Measurements from ENCODE around the gene SLMAP.
A peak's percentile ranks its signal among the peaks of the same experiment; 100 is the strongest.

Gene SLMAP

GRCh38 chr3:57900786-57901185, 144.7 kb downstream of the SLMAP start:
- H3K18ac ChIP-seq (ENCODE audit: low read depth in 1 of 2, low read length in 2 of 2) = no peak overlapping the region
- no peak overlapping the region for H4K91ac ChIP-seq (ENCODE audit: low read length)
- no peak for DNase-seq
- H3K23ac ChIP-seq (ENCODE audit: low read length in 2 of 2) = no peak overlapping the region
- H2BK120ac ChIP-seq (ENCODE audit: low read depth, low read length) = no peak overlapping the region
- WGBS = 99% methylated on average over 2 of the region's 2 CpGs
- H2AFZ ChIP-seq (ENCODE audit: low read depth, low read length) = no peak overlapping the region
- H3K9ac ChIP-seq (ENCODE audit: low read length) = no peak overlapping the region
- H2BK5ac ChIP-seq (ENCODE audit: low read depth, low read length, poor library complexity, severe bottlenecking) = no peak overlapping the region
- peaks cover 2 to 32% of the 10 kb centered on the region in 2 experiments for H3K36me3 ChIP-seq (ENCODE audit: control insufficient read depth in 1 of 2, insufficient read depth in 2 of 2, low read depth in 1 of 2, low read length in 2 of 2)
- no peaks in the 10 kb centered on the region for H3K27me3 ChIP-seq (ENCODE audit: control insufficient read depth in 1 of 2, insufficient read depth in 1 of 2, low read length in 2 of 2)
- no peak overlapping the region for H3K27ac ChIP-seq (ENCODE audit: low read length, poor library complexity, severe bottlenecking)
- H3K4me1 ChIP-seq (ENCODE audit: control insufficient read depth, insufficient read depth, low read depth, low read length) = no peaks in the 10 kb centered on the region
- no peak overlapping the region for H3K14ac ChIP-seq (ENCODE audit: low read length in 2 of 2)
- no peak overlapping the region for H3K4me2 ChIP-seq (ENCODE audit: low read length, poor library complexity, severe bottlenecking)
- H3K79me1 ChIP-seq (replicated peaks; ENCODE audit: low read length, poor library complexity, severe bottlenecking) = no peaks in the 10 kb centered on the region
- H3K4me3 ChIP-seq (ENCODE audit: insufficient read depth in 1 of 2, low read depth in 1 of 2, low read length in 2 of 2) = no peak overlapping the region
- H3K9me3 ChIP-seq (ENCODE audit: control insufficient read depth, low read length) = no peaks in the 10 kb centered on the region
- no peak overlapping the region for H2AK5ac ChIP-seq (ENCODE audit: low read length, severe bottlenecking)
- H2BK12ac ChIP-seq (ENCODE audit: low read length in 2 of 2) = no peak overlapping the region
- H2BK15ac ChIP-seq (ENCODE audit: low read depth, poor library complexity, severe bottlenecking) = no peak overlapping the region
- H4K8ac ChIP-seq (ENCODE audit: low read length) = no peak overlapping the region
- no peak overlapping the region for H3K4ac ChIP-seq (ENCODE audit: low read depth in 1 of 2, low read length in 2 of 2)

GRCh38 chr3:57903124-57903890, 147.2 kb downstream of the SLMAP start:
- H3K27ac ChIP-seq (ENCODE audit: low read length, poor library complexity, severe bottlenecking) = no peak overlapping the region
- no peak for DNase-seq
- no peak overlapping the region for H3K23ac ChIP-seq (ENCODE audit: low read length in 2 of 2)
- no peaks in the 10 kb centered on the region for H3K9me3 ChIP-seq (ENCODE audit: control insufficient read depth, low read length)
- no peak overlapping the region for H3K14ac ChIP-seq (ENCODE audit: low read length in 2 of 2)
- H3K18ac ChIP-seq (ENCODE audit: low read depth in 1 of 2, low read length in 2 of 2) = no peak overlapping the region
- H4K8ac ChIP-seq (ENCODE audit: low read length) = no peak overlapping the region
- no peak overlapping the region for H2BK5ac ChIP-seq (ENCODE audit: low read depth, low read length, poor library complexity, severe bottlenecking)
- no peak overlapping the region for H3K4ac ChIP-seq (ENCODE audit: low read depth in 1 of 2, low read length in 2 of 2)
- no peaks in the 10 kb centered on the region for H3K79me1 ChIP-seq (replicated peaks; ENCODE audit: low read length, poor library complexity, severe bottlenecking)
- no peak overlapping the region for H2BK120ac ChIP-seq (ENCODE audit: low read depth, low read length)
- H2BK12ac ChIP-seq (ENCODE audit: low read length in 2 of 2) = no peak overlapping the region
- H3K4me3 ChIP-seq (ENCODE audit: insufficient read depth in 1 of 2, low read depth in 1 of 2, low read length in 2 of 2) = no peak overlapping the region
- no peak overlapping the region for H2BK15ac ChIP-seq (ENCODE audit: low read depth, poor library complexity, severe bottlenecking)
- H2AFZ ChIP-seq (ENCODE audit: low read depth, low read length) = no peak overlapping the region
- WGBS = 94% methylated on average over 2 of the region's 3 CpGs
- no peak overlapping the region for H3K4me2 ChIP-seq (ENCODE audit: low read length, poor library complexity, severe bottlenecking)
- H3K4me1 ChIP-seq (ENCODE audit: control insufficient read depth, insufficient read depth, low read depth, low read length) = no peaks in the 10 kb centered on the region
- H3K36me3 ChIP-seq (ENCODE audit: control insufficient read depth in 1 of 2, insufficient read depth in 2 of 2, low read depth in 1 of 2, low read length in 2 of 2) = peaks cover 2 to 26% of the 10 kb centered on the region in 2 experiments
- no peak overlapping the region for H3K9ac ChIP-seq (ENCODE audit: low read length)
- no peaks in the 10 kb centered on the region for H3K27me3 ChIP-seq (ENCODE audit: control insufficient read depth in 1 of 2, insufficient read depth in 1 of 2, low read length in 2 of 2)
- H4K91ac ChIP-seq (ENCODE audit: low read length) = no peak overlapping the region
- no peak overlapping the region for H2AK5ac ChIP-seq (ENCODE audit: low read length, severe bottlenecking)

GRCh38 chr3:57910990-57911389, 154.9 kb downstream of the SLMAP start:
- Histone ChIP-seq H3K36me3 (ENCODE audit: control insufficient read depth in 1 of 2, insufficient read depth in 2 of 2, low read depth in 1 of 2, low read length in 2 of 2) (peaks cover 13 to 55% of the 10 kb centered on the region in 2 experiments), H2BK15ac (ENCODE audit: low read depth, poor library complexity, severe bottlenecking) (no peak overlapping the region), H3K18ac (ENCODE audit: low read depth in 1 of 2, low read length in 2 of 2) (no peak overlapping the region), H4K8ac (ENCODE audit: low read length) (no peak overlapping the region), H2BK12ac (ENCODE audit: low read length in 2 of 2) (no peak overlapping the region), H2BK5ac (ENCODE audit: low read depth, low read length, poor library complexity, severe bottlenecking) (no peak overlapping the region), H3K23ac (ENCODE audit: low read length in 2 of 2) (no peak overlapping the region), H2BK120ac (ENCODE audit: low read depth, low read length) (no peak overlapping the region), H3K4me2 (ENCODE audit: low read length, poor library complexity, severe bottlenecking) (no peak overlapping the region), H3K4me1 (ENCODE audit: control insufficient read depth, insufficient read depth, low read depth, low read length) (no peaks in the 10 kb centered on the region), H3K9ac (ENCODE audit: low read length) (no peak overlapping the region), H3K27ac (ENCODE audit: low read length, poor library complexity, severe bottlenecking) (no peak overlapping the region), H3K14ac (ENCODE audit: low read length in 2 of 2) (no peak overlapping the region), H2AFZ (ENCODE audit: low read depth, low read length) (no peak overlapping the region), H3K9me3 (ENCODE audit: control insufficient read depth, low read length) (no peaks in the 10 kb centered on the region), H4K91ac (ENCODE audit: low read length) (no peak overlapping the region), H3K79me1 (replicated peaks; ENCODE audit: low read length, poor library complexity, severe bottlenecking) (peaks cover 4% of the 10 kb centered on the region), H3K27me3 (ENCODE audit: control insufficient read depth in 1 of 2, insufficient read depth in 1 of 2, low read length in 2 of 2) (no peaks in the 10 kb centered on the region), H2AK5ac (ENCODE audit: low read length, severe bottlenecking) (no peak overlapping the region), H3K4ac (ENCODE audit: low read depth in 1 of 2, low read length in 2 of 2) (no peak overlapping the region), H3K4me3 (ENCODE audit: insufficient read depth in 1 of 2, low read depth in 1 of 2, low read length in 2 of 2) (no peak overlapping the region)
- DNase-seq = peak; percentile 20
- WGBS = 80% methylated on average over 2 of the region's 2 CpGs

GRCh38 chr3:57911593-57911992, 155.5 kb downstream of the SLMAP start:
- Histone ChIP-seq H4K8ac (ENCODE audit: low read length) (no peak overlapping the region), H3K9ac (ENCODE audit: low read length) (no peak overlapping the region), H3K9me3 (ENCODE audit: control insufficient read depth, low read length) (no peaks in the 10 kb centered on the region), H3K36me3 (ENCODE audit: control insufficient read depth in 1 of 2, insufficient read depth in 2 of 2, low read depth in 1 of 2, low read length in 2 of 2) (peaks cover 13 to 61% of the 10 kb centered on the region in 2 experiments), H3K4me2 (ENCODE audit: low read length, poor library complexity, severe bottlenecking) (no peak overlapping the region), H2BK5ac (ENCODE audit: low read depth, low read length, poor library complexity, severe bottlenecking) (no peak overlapping the region), H3K27ac (ENCODE audit: low read length, poor library complexity, severe bottlenecking) (no peak overlapping the region), H3K14ac (ENCODE audit: low read length in 2 of 2) (no peak overlapping the region), H2BK120ac (ENCODE audit: low read depth, low read length) (no peak overlapping the region), H3K23ac (ENCODE audit: low read length in 2 of 2) (no peak overlapping the region), H3K4me3 (ENCODE audit: insufficient read depth in 1 of 2, low read depth in 1 of 2, low read length in 2 of 2) (no peak overlapping the region), H3K18ac (ENCODE audit: low read depth in 1 of 2, low read length in 2 of 2) (no peak overlapping the region), H3K79me1 (replicated peaks; ENCODE audit: low read length, poor library complexity, severe bottlenecking) (peaks cover 4% of the 10 kb centered on the region), H2AFZ (ENCODE audit: low read depth, low read length) (no peak overlapping the region), H3K4ac (ENCODE audit: low read depth in 1 of 2, low read length in 2 of 2) (no peak overlapping the region), H2BK15ac (ENCODE audit: low read depth, poor library complexity, severe bottlenecking) (no peak overlapping the region), H2BK12ac (ENCODE audit: low read length in 2 of 2) (no peak overlapping the region), H3K27me3 (ENCODE audit: control insufficient read depth in 1 of 2, insufficient read depth in 1 of 2, low read length in 2 of 2) (no peaks in the 10 kb centered on the region), H3K4me1 (ENCODE audit: control insufficient read depth, insufficient read depth, low read depth, low read length) (no peaks in the 10 kb centered on the region), H4K91ac (ENCODE audit: low read length) (no peak overlapping the region), H2AK5ac (ENCODE audit: low read length, severe bottlenecking) (no peak overlapping the region)
- no CpG with 5 or more reads among the region's 2 CpGs for whole genome bisulfite sequencing
- DNase-seq = peak; percentile 51

All from mesenchymal stem cell (in vitro differentiated cells and primary cell).